Gastroesophageal sphincter (tissue), 4 donors: ENCODE data around the gene TSPAN9. TPM values are rescaled to one million over a fixed set of nuclear protein-coding genes. Genes with fewer than 3 reads are reported as not detected.

Experiments
- ATAC-seq: fragments of 150-250 bp; one replicate; pipeline ENCODE4 v1.9.1; 2016; ENCODE audit warnings: mild to moderate bottlenecking, moderate library complexity
- H3K27ac ChIP-seq, 4 donors: fragments of 200-600 bp; sonication (generic) in 3 of 4; 1 replicate in 3 of 4; 2 replicates in 1 of 4; pipeline ENCODE4 v1.5.1; 2016 to 2019
- H3K27me3 ChIP-seq: fragments of 200-600 bp; sonication (generic); one replicate; pipeline ENCODE4 v1.5.1; 2019
- H3K36me3 ChIP-seq, 2 donors: fragments of 200-600 bp; sonication (generic); one replicate each; pipeline ENCODE4 v1.5.1; 2019; ENCODE audit warnings: control low read depth in 1 of 2
- H3K4me1 ChIP-seq, 3 donors: fragments of 200-600 bp; sonication (generic); 1 replicate in 2 of 3; 2 replicates in 1 of 3; pipeline ENCODE4 v1.5.1; 2016 to 2019; ENCODE audit warnings: control low read depth in 2 of 3
- H3K4me3 ChIP-seq, 2 donors: fragments of 200-600 bp; sonication (generic); one replicate each; pipeline ENCODE4 v1.5.1; 2019; ENCODE audit warnings: mild to moderate bottlenecking in 1 of 2, moderate library complexity in 1 of 2
- H3K9me3 ChIP-seq, 3 donors: fragments of 200-600 bp; sonication (generic); one replicate each; pipeline ENCODE4 v1.5.1; 2017 to 2019; ENCODE audit warnings: control low read depth in 2 of 3
- EP300 ChIP-seq: sonication (generic); formaldehyde crosslinking; IDR thresholded peaks from one replicate; pipeline ENCODE4 v1.6.1; 2017; ENCODE audit warnings: antibody characterized with exemption, mild to moderate bottlenecking
- POLR2A ChIP-seq, 2 donors: fragments of 450-650 bp; IDR thresholded peaks; one replicate each; pipeline ENCODE4 v1.6.1; 2017; ENCODE audit warnings: antibody characterized with exemption in 2 of 2, mild to moderate bottlenecking in 2 of 2, moderate library complexity in 1 of 2
- POLR2AphosphoS5 ChIP-seq: sonication (generic); formaldehyde crosslinking; IDR thresholded peaks from one replicate; pipeline ENCODE4 v1.6.1; 2017; ENCODE audit warnings: antibody characterized with exemption
- WGBS, 2 donors: methylation state at CpG; one replicate each; pipeline ENCODE4 v1.1.5; 2018; ENCODE audit warnings: low coverage in 1 of 2; 5-methylcytosine and 5-hydroxymethylcytosine counted together
- total RNA-seq, 4 donors: library from RNA; depleted of rRNA; stranded (reverse); fragments of >200 nt; gene quantifications; one replicate each; pipeline ENCODE4 v1.1.0, GENCODE V29; 2016
- TF ChIP-seq, protein P1 (sequence below), 4 experiments: fragments of 200-600 bp in 2 of 4; fragments of 450-650 bp in 2 of 4; sonication (generic) in 1 of 4; IDR thresholded peaks; one replicate each; pipeline ENCODE4 v1.5.1; 2017 to 2019; ENCODE audit warnings: antibody characterized with exemption in 4 of 4, mild to moderate bottlenecking in 2 of 4, moderate library complexity in 2 of 4

Gene TSPAN9
- total RNA-seq, 4 donors from 2014 or later, result 19.5 to 30.2 (median 26.0) TPM

DNA sequence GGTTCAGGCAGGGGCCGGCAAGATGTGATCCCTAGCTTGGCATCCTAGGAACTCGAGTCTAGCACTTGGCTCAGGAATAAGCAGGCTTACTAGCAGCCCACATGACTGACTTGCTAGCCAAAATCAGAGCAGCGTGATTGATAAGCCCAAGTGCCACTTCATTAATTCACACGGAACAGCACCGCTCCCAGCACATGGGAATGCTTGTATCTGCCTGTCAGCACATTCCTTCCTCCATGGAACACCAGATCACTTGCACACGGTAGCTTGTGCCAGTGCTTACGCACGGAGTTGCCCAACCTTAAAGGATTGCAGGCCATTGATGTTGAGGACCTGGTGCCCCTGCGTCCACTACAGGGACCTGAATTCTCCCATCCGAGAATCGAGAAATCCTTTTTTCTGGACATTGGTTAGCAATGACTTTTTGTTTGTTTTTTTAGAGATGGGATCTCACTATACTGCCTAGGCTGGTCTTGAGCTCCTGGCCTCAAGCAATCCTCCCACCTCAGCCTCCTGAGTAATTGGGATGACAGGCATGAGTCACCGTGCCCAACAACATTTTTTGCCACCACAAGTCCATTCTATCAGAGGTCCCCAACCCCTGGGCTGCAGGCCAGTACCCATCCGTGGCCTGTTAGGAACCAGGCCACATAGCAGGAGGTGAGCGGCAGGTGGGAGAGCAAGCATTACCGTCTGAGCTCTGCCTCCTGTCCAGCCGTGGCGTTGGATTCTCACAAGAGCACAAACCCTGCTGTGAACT, 30.6 kb upstream of the TSPAN9 start:
- no peak for ATAC-seq
- Histone ChIP-seq H3K4me1 (no peaks in the 10 kb centered on the region), H3K36me3 (no peaks in the 10 kb centered on the region), H3K27me3 (peaks cover 6% of the 10 kb centered on the region), H3K27ac (no peak overlapping the region), H3K9me3 (no peaks in the 10 kb centered on the region), H3K4me3 (no peak overlapping the region)
- TF ChIP-seq POLR2A (IDR thresholded peaks at IDR 0.05) (no peak), EP300 (no peak), POLR2AphosphoS5 (no peak)
- TF ChIP-seq, protein P1, sequence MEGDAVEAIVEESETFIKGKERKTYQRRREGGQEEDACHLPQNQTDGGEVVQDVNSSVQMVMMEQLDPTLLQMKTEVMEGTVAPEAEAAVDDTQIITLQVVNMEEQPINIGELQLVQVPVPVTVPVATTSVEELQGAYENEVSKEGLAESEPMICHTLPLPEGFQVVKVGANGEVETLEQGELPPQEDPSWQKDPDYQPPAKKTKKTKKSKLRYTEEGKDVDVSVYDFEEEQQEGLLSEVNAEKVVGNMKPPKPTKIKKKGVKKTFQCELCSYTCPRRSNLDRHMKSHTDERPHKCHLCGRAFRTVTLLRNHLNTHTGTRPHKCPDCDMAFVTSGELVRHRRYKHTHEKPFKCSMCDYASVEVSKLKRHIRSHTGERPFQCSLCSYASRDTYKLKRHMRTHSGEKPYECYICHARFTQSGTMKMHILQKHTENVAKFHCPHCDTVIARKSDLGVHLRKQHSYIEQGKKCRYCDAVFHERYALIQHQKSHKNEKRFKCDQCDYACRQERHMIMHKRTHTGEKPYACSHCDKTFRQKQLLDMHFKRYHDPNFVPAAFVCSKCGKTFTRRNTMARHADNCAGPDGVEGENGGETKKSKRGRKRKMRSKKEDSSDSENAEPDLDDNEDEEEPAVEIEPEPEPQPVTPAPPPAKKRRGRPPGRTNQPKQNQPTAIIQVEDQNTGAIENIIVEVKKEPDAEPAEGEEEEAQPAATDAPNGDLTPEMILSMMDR (IDR thresholded peaks at IDR 0.05), result no peak
- 55 to 85% methylated on average over 4 to 10 of the region's 17 CpGs for WGBS, 2 donors

DNA sequence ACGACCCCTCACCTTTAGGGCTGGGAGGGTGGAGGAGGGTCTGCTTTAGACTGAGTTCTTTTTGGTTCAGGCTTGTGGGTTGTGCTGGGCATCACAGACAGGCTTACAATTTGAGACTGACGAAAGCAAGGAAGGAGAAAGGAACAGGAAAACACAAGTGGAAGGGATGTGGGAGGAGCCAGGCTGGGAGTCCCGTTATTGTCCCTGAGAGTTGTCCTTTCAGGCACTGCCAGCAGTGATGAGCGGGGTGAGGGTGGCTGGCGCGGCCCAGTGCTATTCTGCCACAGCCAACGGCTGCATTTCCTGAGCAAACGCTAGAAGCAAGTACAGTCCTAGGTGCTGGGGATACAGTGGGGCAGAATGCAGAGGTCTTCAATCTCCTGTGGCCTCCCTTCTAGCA, 29.2 kb upstream of the TSPAN9 start:
- WGBS, 2 donors, result 43 to 54% methylated on average over 2 to 3 of the region's 8 CpGs
- Histone ChIP-seq H3K27me3 (no peaks in the 10 kb centered on the region), H3K27ac (no peak overlapping the region), H3K9me3 (no peaks in the 10 kb centered on the region), H3K36me3 (no peaks in the 10 kb centered on the region), H3K4me3 (no peak overlapping the region), H3K4me1 (no peaks in the 10 kb centered on the region)
- no peak for TF ChIP-seq POLR2A (IDR thresholded peaks at IDR 0.05)
- TF ChIP-seq, protein P1 (IDR thresholded peaks at IDR 0.05), result no peak
- TF ChIP-seq EP300, result no peak
- no peak for TF ChIP-seq POLR2AphosphoS5
- no peak for ATAC-seq

DNA sequence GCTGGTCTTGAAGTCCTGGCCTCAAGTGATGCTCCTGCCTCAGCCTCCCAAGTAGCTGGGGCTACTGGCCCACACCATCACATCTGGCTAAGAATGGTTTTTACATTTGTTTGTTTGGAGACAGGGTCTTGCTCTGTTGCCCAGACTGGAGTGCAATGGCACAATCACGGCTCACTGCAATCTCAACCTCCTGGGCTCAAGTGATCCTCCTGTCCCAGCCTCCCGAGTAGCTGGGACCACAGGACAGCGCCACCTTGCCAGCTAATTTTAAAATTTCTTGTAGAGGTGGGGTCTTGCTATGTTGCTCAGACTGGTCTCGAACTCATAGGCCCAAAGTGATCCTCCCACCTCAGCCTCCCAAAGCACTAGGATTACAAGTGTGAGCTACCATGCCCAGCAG, 28.6 kb upstream of the TSPAN9 start:
- no peak overlapping the region for H3K27ac ChIP-seq
- 80 to 90% methylated on average over 1 to 3 of the region's 4 CpGs for WGBS, 2 donors

DNA sequence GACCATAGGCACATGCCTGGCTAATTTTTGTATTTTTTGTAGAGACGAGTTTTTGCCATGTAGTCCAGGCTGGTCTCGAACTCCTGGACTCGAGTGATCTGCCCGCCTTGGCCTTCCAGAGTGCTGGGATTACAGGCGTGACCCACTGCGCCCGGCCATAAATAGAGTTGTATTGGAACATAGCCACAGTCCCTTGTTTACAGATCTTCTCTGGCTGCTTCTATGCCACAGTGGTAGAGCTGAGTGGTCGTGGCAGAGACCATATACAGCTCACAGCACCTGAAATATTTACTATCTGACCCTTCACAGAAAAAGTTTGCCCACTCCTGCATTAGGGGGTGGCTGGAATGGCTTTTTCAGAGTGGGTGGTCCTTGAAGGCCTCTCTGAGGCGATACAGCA, 28.0 kb upstream of the TSPAN9 start:
- H3K27ac ChIP-seq, result no peak overlapping the region
- no peaks in the 10 kb centered on the region for H3K4me1 ChIP-seq
- ATAC-seq, result no peak
- no peak for TF ChIP-seq POLR2A (IDR thresholded peaks at IDR 0.05)
- H3K27me3 ChIP-seq, result no peaks in the 10 kb centered on the region
- WGBS, 2 donors, result no CpG with 5 or more reads among the region's 9 CpGs
- H3K36me3 ChIP-seq, result no peaks in the 10 kb centered on the region
- H3K4me3 ChIP-seq, result no peak overlapping the region
- no peaks in the 10 kb centered on the region for H3K9me3 ChIP-seq

More for the DNA sequence above, 28.6 kb upstream of the TSPAN9 start:
- no peaks in the 10 kb centered on the region for H3K4me1 ChIP-seq
- no peaks in the 10 kb centered on the region for H3K9me3 ChIP-seq
- H3K27me3 ChIP-seq, result no peaks in the 10 kb centered on the region
- H3K36me3 ChIP-seq, result no peaks in the 10 kb centered on the region
- no peak for ATAC-seq
- TF ChIP-seq, protein P1 (IDR thresholded peaks at IDR 0.05), result no peak
- TF ChIP-seq POLR2A (IDR thresholded peaks at IDR 0.05) (no peak), EP300 (no peak), POLR2AphosphoS5 (no peak)
- no peak overlapping the region for H3K4me3 ChIP-seq

DNA sequence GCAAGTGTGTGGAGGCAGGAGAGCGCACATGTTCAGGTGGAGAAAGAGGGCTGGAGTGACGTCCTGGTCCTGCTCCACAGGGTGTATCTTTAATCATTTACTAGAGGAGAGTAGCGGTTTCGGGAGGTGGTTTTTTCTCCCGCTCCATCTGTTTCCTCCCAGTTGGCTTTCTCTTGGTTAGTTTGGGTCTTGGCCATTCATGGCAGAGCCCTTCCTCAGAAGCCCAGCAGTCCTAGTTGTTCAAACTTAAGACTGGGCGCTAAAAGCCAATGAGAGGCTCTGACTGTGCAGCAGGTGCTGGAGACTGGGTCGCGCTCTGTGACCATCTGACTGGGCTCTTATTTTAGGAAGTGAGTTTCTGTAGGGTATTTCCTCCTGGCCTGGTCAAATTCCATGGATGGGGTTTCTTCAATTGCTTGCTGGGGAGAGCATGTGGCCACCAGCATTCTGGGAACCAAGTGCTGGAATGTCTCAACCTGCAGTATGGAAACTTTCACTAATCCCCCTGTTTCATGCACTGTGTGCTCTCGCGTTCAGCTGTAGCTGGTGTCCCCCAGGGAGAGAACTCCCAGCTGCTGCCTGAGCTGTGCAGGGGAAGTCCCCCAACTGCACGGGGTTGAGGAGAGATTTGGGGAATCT, 27.4 kb upstream of the TSPAN9 start:
- no peaks in the 10 kb centered on the region for H3K27me3 ChIP-seq
- WGBS, 2 donors, result 40 to 76% methylated on average over 5 to 6 of the region's 11 CpGs
- no peaks in the 10 kb centered on the region for H3K36me3 ChIP-seq
- H3K27ac ChIP-seq, result no peak overlapping the region
- ATAC-seq, result no peak
- H3K9me3 ChIP-seq, result no peaks in the 10 kb centered on the region
- H3K4me3 ChIP-seq, result no peak overlapping the region
- no peak for TF ChIP-seq POLR2AphosphoS5
- TF ChIP-seq, protein P1 (IDR thresholded peaks at IDR 0.05), result no peak
- no peaks in the 10 kb centered on the region for H3K4me1 ChIP-seq
